C4-2B (cell line): ENCODE measurements around the gene LRRC28.

Experiments used
- CTCF ChIP-seq: fragments of 450-650 bp; conservative IDR thresholded peaks from 2 replicates; pipeline ENCODE4 v1.5.1; 2017; ENCODE audit warnings: mild to moderate bottlenecking
- ZFX ChIP-seq: fragments of 450-650 bp; IDR thresholded peaks from 2 replicates; pipeline ENCODE4 v1.6.1; 2017

DNA sequence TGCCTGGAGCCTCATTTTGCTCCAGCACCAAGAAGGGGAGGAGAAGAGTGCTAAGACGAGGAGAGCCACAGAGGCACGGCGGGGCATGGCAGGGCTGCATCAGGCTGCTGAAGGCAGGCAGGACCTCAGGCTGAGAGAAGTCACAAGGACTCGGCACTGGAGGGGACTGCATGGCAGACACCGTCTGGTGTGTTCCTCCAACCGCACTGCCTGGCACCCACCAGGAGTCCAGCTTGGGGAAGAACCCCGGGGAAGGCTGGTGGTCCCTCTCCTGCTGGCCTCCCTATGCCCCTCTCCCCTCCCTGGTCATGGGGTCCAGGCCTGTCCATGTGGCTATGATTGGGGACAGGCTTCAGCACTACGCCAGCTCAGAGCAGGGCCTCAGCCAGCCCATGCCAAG lies 161.3 kb downstream of the LRRC28 start:
- TF ChIP-seq CTCF = no peak
- no peak for TF ChIP-seq ZFX
